Measurements from ENCODE around the gene BLVRA. TPM values are rescaled to one million over a fixed set of nuclear protein-coding genes. Genes with fewer than 3 reads are reported as not detected.
"Not testable (repeated sequence)": the region's sequence is repeated elsewhere in the genome, so short reads cannot be mapped to it uniquely, and the experiment has no call there.

Gene BLVRA
- total and polyA plus RNA-seq, 5 experiments from 2014 or later = 9.6 to 33.8 (median 17.8) TPM

DNA sequence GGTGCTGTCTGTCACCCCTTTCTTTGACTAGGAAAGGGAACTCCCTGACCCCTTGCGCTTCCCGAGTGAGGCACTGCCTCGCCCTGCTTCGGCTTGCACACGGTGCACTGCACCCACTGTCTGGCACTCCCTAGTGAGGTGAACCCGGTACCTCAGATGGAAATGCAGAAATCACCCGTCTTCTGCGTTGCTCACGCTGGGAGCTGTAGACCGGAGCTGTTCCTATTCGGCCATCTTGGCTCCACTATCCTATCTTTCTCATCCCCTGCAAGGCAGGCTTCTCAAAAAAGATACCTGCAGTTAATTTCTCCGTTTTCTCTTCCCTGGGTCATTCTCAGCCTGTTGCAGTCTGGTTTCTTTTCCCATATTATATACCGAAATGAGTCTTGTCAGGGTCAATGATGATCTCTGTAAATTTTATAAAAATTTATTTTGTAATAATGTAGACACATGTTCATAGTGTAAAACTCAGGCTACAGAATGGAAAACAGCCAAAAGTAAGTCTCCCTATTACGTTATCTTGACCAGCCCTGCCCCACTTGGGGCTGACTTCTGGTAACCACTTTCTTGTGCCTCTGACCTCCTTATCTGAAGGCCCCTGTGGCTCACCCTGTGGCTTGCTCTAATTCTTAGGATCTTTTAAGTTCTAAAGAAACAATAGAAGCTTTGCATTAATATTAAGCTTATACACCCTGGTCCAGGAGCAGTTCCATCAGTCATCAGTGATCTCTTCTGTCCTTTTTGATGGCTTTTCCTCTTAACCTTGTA lies 20.7 kb downstream of the BLVRA start:
- DNase-seq (no peak), ATAC-seq (no peak)
- Mint-ChIP-seq H3K4me1 (peaks cover 0 to 19% (median 5%) of the 10 kb centered on the region in 4 donors), H3K9me3 (peaks cover 0 to 5% (median 0%) of the 10 kb centered on the region in 9 donors), H3K27ac (peak overlapping the region in 2 of 10 donors; percentile 57 to 74), H3K4me3 (peak overlapping the region in 2 of 10 donors; percentile 11 to 36), H3K27me3 (no peaks in the 10 kb centered on the region), H3K36me3 (peaks cover 5 to 16% (median 14%) of the 10 kb centered on the region in 3 donors)
- POLR2A ChIA-PET = no interaction called here

DNA sequence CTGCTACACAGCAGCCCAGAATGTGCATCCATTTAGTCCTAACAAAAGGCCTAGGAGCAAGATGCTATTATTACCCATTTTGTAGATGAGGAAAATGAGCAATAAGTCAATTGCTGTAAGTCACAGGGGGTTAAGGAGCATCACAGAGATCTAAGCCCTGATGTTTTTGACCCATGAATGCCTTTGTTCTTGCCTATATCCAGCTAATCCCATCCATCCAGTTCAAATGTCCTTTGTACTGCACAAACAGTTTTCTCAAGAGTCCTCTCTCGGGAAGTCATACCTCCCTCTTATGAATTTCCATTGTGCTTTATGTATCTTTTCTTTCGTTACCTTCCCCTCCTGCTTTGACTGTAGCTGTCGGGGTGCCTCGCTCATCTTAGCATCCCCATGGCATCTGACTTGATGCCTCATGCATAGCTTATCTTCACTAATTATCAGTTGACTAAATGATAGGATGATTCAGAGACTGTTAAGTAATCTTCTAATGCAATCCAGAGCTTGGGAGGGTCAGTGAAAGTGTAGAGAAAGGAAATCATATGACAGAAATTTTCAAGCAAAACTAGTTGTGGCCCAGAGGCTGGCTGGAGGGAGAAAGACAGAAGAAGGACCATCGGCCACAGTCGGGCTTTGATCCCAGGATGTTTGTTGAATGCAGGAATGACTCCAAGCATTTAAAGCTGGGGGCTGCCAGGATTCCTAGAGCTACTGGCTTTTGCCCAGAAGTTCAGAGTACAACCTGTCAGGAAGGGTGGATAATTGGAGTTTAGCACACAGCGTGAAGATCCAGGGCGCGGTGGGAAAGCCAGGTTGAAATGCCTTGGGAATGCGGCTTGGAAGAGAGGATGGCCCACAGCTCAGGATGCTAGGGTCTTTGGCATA lies 23.5 kb downstream of the BLVRA start:
- no peak for DNase-seq
- no peaks in the 10 kb centered on the region for H3K27me3 Mint-ChIP-seq
- POLR2A ChIA-PET = interaction anchor here (0.6 kb wide), 1 partner anchor 52 kb away, joined by 3 read pairs; no protein-coding TSS in a partner anchor
- peaks cover 0 to 1% (median 0%) of the 10 kb centered on the region in 9 donors for H3K9me3 Mint-ChIP-seq
- peak overlapping the region in 1 of 10 donors; percentile 63 for H3K4me3 Mint-ChIP-seq
- H3K4me1 Mint-ChIP-seq = peaks cover 0 to 22% (median 5%) of the 10 kb centered on the region in 4 donors
- peak overlapping the region in 1 of 10 donors; percentile 76 for H3K27ac Mint-ChIP-seq
- peaks cover 5 to 19% (median 14%) of the 10 kb centered on the region in 3 donors for H3K36me3 Mint-ChIP-seq
- ATAC-seq = no peak

DNA sequence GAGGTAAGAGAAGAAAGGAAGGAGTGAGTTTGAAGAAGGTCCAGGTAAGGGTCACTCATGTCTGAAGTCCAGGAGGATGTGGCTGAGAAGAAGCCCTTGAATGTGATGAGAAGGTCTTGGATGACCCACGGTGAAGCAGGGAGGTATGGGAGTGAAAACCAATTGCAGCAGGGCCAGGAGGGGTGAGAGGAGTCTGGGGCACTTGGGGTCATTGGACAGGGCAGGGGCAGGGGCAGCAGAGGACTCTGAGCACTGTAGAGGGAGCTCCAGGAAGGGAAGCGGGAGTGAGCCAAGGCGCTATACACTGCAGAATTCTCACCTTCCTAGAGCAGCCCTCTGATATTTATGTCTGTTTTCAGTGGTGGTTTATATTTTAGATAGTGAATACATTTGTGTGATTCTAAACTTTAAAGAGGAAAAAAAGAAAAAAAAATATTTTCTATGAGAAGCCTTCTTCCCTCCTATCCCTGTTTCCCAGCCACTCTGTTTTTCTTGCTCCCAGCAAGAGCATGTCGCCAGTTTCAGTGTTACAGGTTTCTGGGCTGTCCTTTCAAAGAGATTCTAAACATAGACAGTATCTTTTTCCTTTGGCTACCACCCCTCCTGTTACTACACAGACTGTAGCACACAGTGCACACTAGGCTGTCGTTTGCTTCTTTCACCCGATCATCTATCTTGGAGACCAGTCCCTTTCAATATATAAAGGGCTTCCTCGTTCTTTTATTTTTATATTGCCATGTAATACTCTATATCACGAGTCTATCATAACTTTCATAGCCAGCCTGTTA lies 24.5 kb downstream of the BLVRA start:
- no peak for ATAC-seq
- no peak for DNase-seq
- H3K36me3 Mint-ChIP-seq = peaks cover 5 to 22% (median 14%) of the 10 kb centered on the region in 3 donors
- H3K27ac Mint-ChIP-seq = peak overlapping the region in 1 of 10 donors; percentile 76
- peak overlapping the region in 1 of 10 donors; percentile 22 for H3K4me3 Mint-ChIP-seq
- POLR2A ChIA-PET = no interaction called here
- H3K9me3 Mint-ChIP-seq = peaks cover 0 to 1% (median 0%) of the 10 kb centered on the region in 9 donors
- peaks cover 0 to 22% (median 5%) of the 10 kb centered on the region in 4 donors for H3K4me1 Mint-ChIP-seq
- no peaks in the 10 kb centered on the region for H3K27me3 Mint-ChIP-seq

GRCh38 chr7:43784030-43784584 lies 25.6 kb downstream of the BLVRA start:
- Mint-ChIP-seq H3K27me3 (no peaks in the 10 kb centered on the region), H3K4me1 (peaks cover 0 to 19% (median 2%) of the 10 kb centered on the region in 4 donors), H3K27ac (no peak overlapping the region), H3K4me3 (no peak overlapping the region), H3K9me3 (peaks cover 0 to 1% (median 0%) of the 10 kb centered on the region in 9 donors), H3K36me3 (peaks cover 8 to 31% (median 12%) of the 10 kb centered on the region in 3 donors)
- no peak for DNase-seq
- no peak for ATAC-seq
- POLR2A ChIA-PET = no interaction called here

- H3K27ac Mint-ChIP-seq, DNase-seq, H3K27me3 Mint-ChIP-seq, ATAC-seq, H3K9me3 Mint-ChIP-seq, H3K4me3 Mint-ChIP-seq, POLR2A ChIA-PET: not testable (repeated sequence)
- Mint-ChIP-seq H3K4me1 (peaks cover 0 to 18% (median under 1%) of the 10 kb centered on the region in 4 donors), H3K36me3 (peaks cover 5 to 36% (median 11%) of the 10 kb centered on the region in 3 donors)
Measured at GRCh38 chr7:43784585-43785087, 26.2 kb downstream of the BLVRA start.

- ATAC-seq = no peak
- Mint-ChIP-seq H3K36me3 (peaks cover 5 to 43% (median 10%) of the 10 kb centered on the region in 3 donors), H3K27ac (no peak overlapping the region), H3K27me3 (no peaks in the 10 kb centered on the region), H3K9me3 (peaks cover 0 to under 1% (median 0%) of the 10 kb centered on the region in 9 donors), H3K4me1 (peaks cover 0 to 15% (median 1%) of the 10 kb centered on the region in 4 donors), H3K4me3 (no peak overlapping the region)
- no peak for DNase-seq
- POLR2A ChIA-PET = no interaction called here
Measured at GRCh38 chr7:43785420-43785819, 26.9 kb downstream of the BLVRA start.

- POLR2A ChIA-PET = interaction anchor here (0.5 kb wide), 1 partner anchor 10 kb away, joined by 7 read pairs; no protein-coding TSS in a partner anchor
- H3K27me3 Mint-ChIP-seq = no peaks in the 10 kb centered on the region
- H3K9me3 Mint-ChIP-seq = no peaks in the 10 kb centered on the region
- H3K27ac Mint-ChIP-seq = no peak overlapping the region
- H3K4me3 Mint-ChIP-seq = no peak overlapping the region
- ATAC-seq (no peak), DNase-seq (no peak)
- peaks cover 5 to 56% (median 18%) of the 10 kb centered on the region in 3 donors for H3K36me3 Mint-ChIP-seq
- peaks cover 0 to 3% (median 1%) of the 10 kb centered on the region in 4 donors for H3K4me1 Mint-ChIP-seq
Measured at GRCh38 chr7:43787771-43788170, 29.3 kb downstream of the BLVRA start.

DNA sequence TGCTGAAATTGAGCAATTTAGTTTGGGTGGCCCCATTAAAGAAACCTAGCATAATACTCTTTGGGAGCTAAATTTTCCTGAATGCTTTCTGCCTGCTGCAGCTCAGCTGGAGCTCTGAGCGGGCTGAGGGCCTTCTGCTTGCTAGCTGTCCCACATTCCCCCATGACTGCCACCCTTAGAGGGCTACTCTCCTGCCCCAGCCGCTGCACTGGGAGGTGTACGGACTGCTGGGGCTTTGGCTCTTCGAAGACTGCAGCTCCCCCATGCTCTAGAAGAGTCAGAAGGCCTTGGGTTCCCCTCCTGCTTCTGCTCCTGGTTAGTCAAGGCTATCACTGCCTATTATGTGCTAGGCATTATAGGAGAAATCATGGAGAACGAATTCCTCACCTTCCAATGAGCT lies 31.5 kb downstream of the BLVRA start:
- no peak overlapping the region for H3K4me3 Mint-ChIP-seq
- peaks cover 5 to 58% (median 19%) of the 10 kb centered on the region in 3 donors for H3K36me3 Mint-ChIP-seq
- H3K4me1 Mint-ChIP-seq = peaks cover 0 to 3% (median 1%) of the 10 kb centered on the region in 4 donors
- POLR2A ChIA-PET = no interaction called here
- no peak overlapping the region for H3K27ac Mint-ChIP-seq
- no peaks in the 10 kb centered on the region for H3K27me3 Mint-ChIP-seq
- no peak for DNase-seq
- no peaks in the 10 kb centered on the region for H3K9me3 Mint-ChIP-seq
- no peak for ATAC-seq

- Mint-ChIP-seq H3K27ac (peak overlapping the region in 1 of 10 donors; percentile 9), H3K27me3 (no peaks in the 10 kb centered on the region), H3K4me3 (no peak overlapping the region), H3K4me1 (peaks cover 0 to 3% (median 1%) of the 10 kb centered on the region in 4 donors), H3K9me3 (no peaks in the 10 kb centered on the region), H3K36me3 (peaks cover 5 to 62% (median 19%) of the 10 kb centered on the region in 3 donors)
- ATAC-seq (no peak), DNase-seq (no peak)
- POLR2A ChIA-PET = no interaction called here
Measured at GRCh38 chr7:43790834-43791233, 32.4 kb downstream of the BLVRA start.

DNA sequence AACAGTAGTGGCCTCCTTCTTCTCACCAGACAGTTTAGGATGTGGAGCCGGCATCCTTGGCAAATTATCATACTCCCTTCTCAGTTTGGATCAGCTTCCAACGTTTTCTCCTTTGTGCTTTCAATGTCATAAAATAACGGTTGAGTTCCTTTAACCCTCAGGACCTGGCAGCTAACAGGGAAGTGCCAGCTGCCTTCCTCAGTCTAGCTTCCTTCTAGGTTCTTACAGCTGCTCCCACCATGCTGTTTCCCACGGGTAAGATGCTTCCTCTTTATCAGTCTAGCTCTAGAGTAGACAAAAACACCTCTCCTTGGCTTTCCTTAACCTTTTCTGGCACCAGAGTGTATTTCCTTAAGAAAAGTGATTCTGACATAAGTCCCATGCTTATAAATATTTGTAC lies 33.2 kb downstream of the BLVRA start:
- Mint-ChIP-seq H3K27ac (no peak overlapping the region), H3K4me3 (no peak overlapping the region), H3K36me3 (peaks cover 5 to 61% (median 16%) of the 10 kb centered on the region in 3 donors), H3K4me1 (peaks cover 0 to 2% (median 0%) of the 10 kb centered on the region in 4 donors), H3K9me3 (no peaks in the 10 kb centered on the region), H3K27me3 (no peaks in the 10 kb centered on the region)
- POLR2A ChIA-PET = no interaction called here
- DNase-seq (no peak), ATAC-seq (no peak)

GRCh38 chr7:43792471-43793150 lies 34.1 kb downstream of the BLVRA start:
- POLR2A ChIA-PET = no interaction called here
- Mint-ChIP-seq H3K27me3 (no peaks in the 10 kb centered on the region), H3K27ac (no peak overlapping the region)

More at GRCh38 chr7:43792471-43793150, 34.1 kb downstream of the BLVRA start:
- Mint-ChIP-seq H3K36me3 (peaks cover 5 to 64% (median 16%) of the 10 kb centered on the region in 3 donors), H3K4me3 (no peak overlapping the region), H3K9me3 (no peaks in the 10 kb centered on the region), H3K4me1 (peaks cover 0 to 2% (median 0%) of the 10 kb centered on the region in 4 donors)
- no peak for ATAC-seq
- no peak for DNase-seq

All from naive thymus-derived CD8-positive, alpha-beta T cell (primary cell).